ENCODE measurements around the gene TTLL7.
A peak's percentile ranks its signal among the peaks of the same experiment; 100 is the strongest.

The TTLL7 gene

GRCh38 chr1:84012018-84012417 lies 13.1 kb upstream of the TTLL7 start:
- no peak overlapping the region for H3K4me3 ChIP-seq (ENCODE audit: low read depth in 1 of 2, low read length in 2 of 2)
- no peaks in the 10 kb centered on the region for H3K36me3 ChIP-seq (ENCODE audit: insufficient read depth, low read length)
- no peak overlapping the region for H3K9ac ChIP-seq (ENCODE audit: low read length)
- H3K27ac ChIP-seq (ENCODE audit: low read depth, low read length): no peak overlapping the region
- H3K27me3 ChIP-seq (ENCODE audit: control insufficient read depth in 1 of 2, insufficient read depth in 2 of 2, low read length in 2 of 2): no peaks in the 10 kb centered on the region
- no peaks in the 10 kb centered on the region for H3K9me3 ChIP-seq (ENCODE audit: low read length)
- no peaks in the 10 kb centered on the region for H3K4me1 ChIP-seq (ENCODE audit: insufficient read depth, low read length)

- no peaks in the 10 kb centered on the region for H3K9me3 ChIP-seq (ENCODE audit: low read length)
- H3K9ac ChIP-seq (ENCODE audit: low read length): no peak overlapping the region
- no peak overlapping the region for H3K27ac ChIP-seq (ENCODE audit: low read depth, low read length)
- H3K27me3 ChIP-seq (ENCODE audit: control insufficient read depth in 1 of 2, insufficient read depth in 2 of 2, low read length in 2 of 2): no peaks in the 10 kb centered on the region
- no peak overlapping the region for H3K4me3 ChIP-seq (ENCODE audit: low read depth in 1 of 2, low read length in 2 of 2)
- H3K36me3 ChIP-seq (ENCODE audit: insufficient read depth, low read length): no peaks in the 10 kb centered on the region
- no peaks in the 10 kb centered on the region for H3K4me1 ChIP-seq (ENCODE audit: insufficient read depth, low read length)
Observed at GRCh38 chr1:84010136-84010535, 11.2 kb upstream of the TTLL7 start.

DNA sequence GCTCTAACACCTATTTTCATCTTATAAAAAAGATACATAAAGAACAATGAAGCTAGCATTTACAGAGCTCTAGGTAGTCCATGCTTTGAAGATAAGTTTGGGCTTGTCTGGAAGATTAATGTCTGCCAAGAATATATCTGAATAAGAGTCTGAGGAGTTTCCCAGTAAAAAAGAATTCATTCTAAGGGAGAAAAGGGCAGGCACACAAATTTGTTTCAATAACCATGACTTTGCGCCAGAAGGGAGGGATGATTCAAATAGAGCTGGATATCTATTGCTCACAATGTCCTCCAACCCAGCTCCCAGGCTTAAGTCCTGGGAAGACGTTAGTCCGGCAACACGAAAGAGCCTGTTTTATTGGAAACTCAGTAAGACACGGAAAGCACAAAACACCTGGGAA lies 9.7 kb upstream of the TTLL7 start:
- H3K27me3 ChIP-seq (ENCODE audit: control insufficient read depth in 1 of 2, insufficient read depth in 2 of 2, low read length in 2 of 2): no peaks in the 10 kb centered on the region
- no peaks in the 10 kb centered on the region for H3K36me3 ChIP-seq (ENCODE audit: insufficient read depth, low read length)
- H3K4me1 ChIP-seq (ENCODE audit: insufficient read depth, low read length): no peaks in the 10 kb centered on the region
- no peak overlapping the region for H3K4me3 ChIP-seq (ENCODE audit: low read depth in 1 of 2, low read length in 2 of 2)
- no peak overlapping the region for H3K27ac ChIP-seq (ENCODE audit: low read depth, low read length)
- H3K9ac ChIP-seq (ENCODE audit: low read length): no peak overlapping the region
- H3K9me3 ChIP-seq (ENCODE audit: low read length): no peaks in the 10 kb centered on the region

GRCh38 chr1:84006591-84006990 lies 7.7 kb upstream of the TTLL7 start:
- Histone ChIP-seq H3K9ac (ENCODE audit: low read length) (no peak overlapping the region), H3K4me1 (ENCODE audit: insufficient read depth, low read length) (no peaks in the 10 kb centered on the region), H3K9me3 (ENCODE audit: low read length) (no peaks in the 10 kb centered on the region), H3K36me3 (ENCODE audit: insufficient read depth, low read length) (no peaks in the 10 kb centered on the region), H3K27me3 (ENCODE audit: control insufficient read depth in 1 of 2, insufficient read depth in 2 of 2, low read length in 2 of 2) (no peaks in the 10 kb centered on the region), H3K4me3 (ENCODE audit: low read depth in 1 of 2, low read length in 2 of 2) (no peak overlapping the region), H3K27ac (ENCODE audit: low read depth, low read length) (no peak overlapping the region)

- no peaks in the 10 kb centered on the region for H3K9me3 ChIP-seq (ENCODE audit: low read length)
- peaks cover 4% of the 10 kb centered on the region for H3K4me1 ChIP-seq (ENCODE audit: insufficient read depth, low read length)
- no peaks in the 10 kb centered on the region for H3K36me3 ChIP-seq (ENCODE audit: insufficient read depth, low read length)
- H3K4me3 ChIP-seq (ENCODE audit: low read depth in 1 of 2, low read length in 2 of 2): no peak overlapping the region
- H3K9ac ChIP-seq (ENCODE audit: low read length): no peak overlapping the region
- no peaks in the 10 kb centered on the region for H3K27me3 ChIP-seq (ENCODE audit: control insufficient read depth in 1 of 2, insufficient read depth in 2 of 2, low read length in 2 of 2)
- no peak overlapping the region for H3K27ac ChIP-seq (ENCODE audit: low read depth, low read length)
Observed at GRCh38 chr1:84001501-84001900, 2.6 kb upstream of the TTLL7 start.

DNA sequence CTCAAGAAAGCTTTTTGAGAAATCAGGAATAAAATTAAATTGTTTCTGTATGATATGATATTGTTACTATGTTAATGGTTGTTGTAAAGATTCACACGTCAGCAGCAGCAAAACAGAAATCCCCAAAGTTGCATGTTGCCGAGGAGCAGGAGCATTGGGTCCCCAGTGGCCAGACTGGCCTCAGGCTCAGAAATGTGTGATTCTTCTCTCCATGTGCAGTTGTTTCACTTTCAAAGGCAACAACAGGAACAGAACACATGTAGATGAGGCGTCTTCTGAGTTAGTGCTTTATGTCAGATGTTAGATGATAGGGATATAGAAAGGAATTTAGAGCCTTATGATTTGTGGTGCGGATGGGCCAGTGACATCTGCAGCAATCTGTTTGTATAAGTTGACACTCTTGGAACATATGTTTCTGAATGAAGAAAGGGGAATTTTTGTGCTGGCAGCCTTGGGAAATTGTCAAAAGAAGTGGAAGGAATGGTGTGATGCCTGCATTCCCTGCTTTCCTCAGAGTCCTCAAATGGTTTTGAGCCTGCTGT lies 2.1 kb upstream of the TTLL7 start:
- no peaks in the 10 kb centered on the region for H3K27me3 ChIP-seq (ENCODE audit: control insufficient read depth in 1 of 2, insufficient read depth in 2 of 2, low read length in 2 of 2)
- H3K9ac ChIP-seq (ENCODE audit: low read length): no peak overlapping the region

GRCh38 chr1:84000196-84000885 lies 1.4 kb upstream of the TTLL7 start:
- Histone ChIP-seq H3K27ac (ENCODE audit: low read depth, low read length) (no peak overlapping the region), H3K27me3 (ENCODE audit: control insufficient read depth in 1 of 2, insufficient read depth in 2 of 2, low read length in 2 of 2) (no peaks in the 10 kb centered on the region), H3K36me3 (ENCODE audit: insufficient read depth, low read length) (no peaks in the 10 kb centered on the region), H3K9ac (ENCODE audit: low read length) (no peak overlapping the region), H3K9me3 (ENCODE audit: low read length) (no peaks in the 10 kb centered on the region), H3K4me1 (ENCODE audit: insufficient read depth, low read length) (peaks cover 4% of the 10 kb centered on the region), H3K4me3 (ENCODE audit: low read depth in 1 of 2, low read length in 2 of 2) (no peak overlapping the region)

More for the DNA sequence above, 2.1 kb upstream of the TTLL7 start:
- no peaks in the 10 kb centered on the region for H3K9me3 ChIP-seq (ENCODE audit: low read length)
- H3K27ac ChIP-seq (ENCODE audit: low read depth, low read length): no peak overlapping the region
- no peaks in the 10 kb centered on the region for H3K36me3 ChIP-seq (ENCODE audit: insufficient read depth, low read length)
- H3K4me3 ChIP-seq (ENCODE audit: low read depth in 1 of 2, low read length in 2 of 2): no peak overlapping the region
- H3K4me1 ChIP-seq (ENCODE audit: insufficient read depth, low read length): peaks cover 4% of the 10 kb centered on the region

DNA sequence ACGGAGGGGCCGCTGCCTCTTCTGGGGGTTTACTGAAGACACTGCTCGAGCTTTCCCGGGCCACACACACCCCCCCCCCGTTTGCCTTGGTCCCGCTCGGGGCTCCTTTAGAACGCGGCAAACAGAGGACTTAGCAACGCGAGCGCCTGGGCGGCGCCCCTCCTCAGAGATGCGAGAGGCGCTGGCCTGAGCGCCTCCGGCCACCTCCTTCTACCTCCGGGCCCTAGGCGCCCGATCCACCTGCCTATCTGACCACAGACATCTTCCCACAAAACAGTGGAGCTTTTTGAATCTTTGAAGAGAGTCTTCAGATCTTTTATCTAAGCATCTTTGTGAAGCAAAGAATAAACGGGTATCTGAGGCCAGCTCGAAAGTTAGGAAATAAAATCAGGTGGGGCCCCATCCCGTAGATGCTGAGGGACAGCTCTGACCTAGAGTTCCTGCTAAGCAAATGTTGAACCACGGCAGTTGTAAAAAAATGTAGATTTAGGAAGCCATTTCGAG lies 436 bp upstream of the TTLL7 start:
- H3K9me3 ChIP-seq (ENCODE audit: low read length): no peaks in the 10 kb centered on the region
- peak overlapping the region; percentile 75 to 92 for H3K4me3 ChIP-seq (ENCODE audit: low read depth in 1 of 2, low read length in 2 of 2)
- no peaks in the 10 kb centered on the region for H3K36me3 ChIP-seq (ENCODE audit: insufficient read depth, low read length)
- H3K27ac ChIP-seq (ENCODE audit: low read depth, low read length): peak overlapping the region; percentile 88
- peaks cover 4% of the 10 kb centered on the region for H3K4me1 ChIP-seq (ENCODE audit: insufficient read depth, low read length)
- H3K9ac ChIP-seq (ENCODE audit: low read length): peak overlapping the region; percentile 17
- H3K27me3 ChIP-seq (ENCODE audit: control insufficient read depth in 1 of 2, insufficient read depth in 2 of 2, low read length in 2 of 2): no peaks in the 10 kb centered on the region

DNA sequence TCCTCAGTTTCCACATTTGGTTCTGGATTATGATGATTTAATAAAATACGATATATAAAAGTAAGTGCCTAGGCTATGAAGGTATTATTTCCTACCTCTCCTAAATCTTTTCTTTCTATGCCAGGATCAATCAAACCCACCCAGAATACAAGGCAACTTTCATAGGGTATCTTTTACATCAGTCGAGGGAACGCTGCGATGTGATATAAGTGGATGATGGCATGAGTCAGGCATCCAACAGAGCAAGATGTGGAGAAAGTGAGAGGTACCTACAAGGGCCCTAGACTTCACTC lies 781 bp downstream of the TTLL7 start:
- Histone ChIP-seq H3K4me1 (ENCODE audit: insufficient read depth, low read length) (peaks cover 4% of the 10 kb centered on the region), H3K27ac (ENCODE audit: low read depth, low read length) (peak overlapping the region; percentile 88), H3K9me3 (ENCODE audit: low read length) (no peaks in the 10 kb centered on the region), H3K9ac (ENCODE audit: low read length) (no peak overlapping the region), H3K36me3 (ENCODE audit: insufficient read depth, low read length) (no peaks in the 10 kb centered on the region), H3K27me3 (ENCODE audit: control insufficient read depth in 1 of 2, insufficient read depth in 2 of 2, low read length in 2 of 2) (no peaks in the 10 kb centered on the region), H3K4me3 (ENCODE audit: low read depth in 1 of 2, low read length in 2 of 2) (peak overlapping the region; percentile 75 to 92)

DNA sequence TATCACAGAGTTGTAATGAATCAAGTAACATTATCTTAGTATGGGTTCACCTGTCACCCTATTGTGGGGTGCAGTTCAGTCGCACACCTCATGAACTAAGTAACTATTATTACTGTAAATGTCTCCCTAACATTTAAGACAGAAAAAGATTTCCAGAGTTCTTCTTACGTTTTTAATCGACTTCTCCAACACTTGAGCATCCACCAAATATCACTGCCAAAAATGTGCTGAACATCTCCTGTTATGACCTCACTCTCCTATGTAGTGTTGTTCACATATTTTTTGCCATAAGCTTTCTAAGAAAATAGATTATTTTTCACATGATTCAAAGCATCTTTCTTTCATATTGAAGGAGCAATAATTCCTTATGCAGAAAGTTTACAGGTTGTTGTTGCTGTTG lies 1.3 kb downstream of the TTLL7 start:
- Histone ChIP-seq H3K4me3 (ENCODE audit: low read depth in 1 of 2, low read length in 2 of 2) (no peak overlapping the region), H3K27ac (ENCODE audit: low read depth, low read length) (peak overlapping the region; percentile 88), H3K9ac (ENCODE audit: low read length) (no peak overlapping the region), H3K9me3 (ENCODE audit: low read length) (no peaks in the 10 kb centered on the region), H3K36me3 (ENCODE audit: insufficient read depth, low read length) (no peaks in the 10 kb centered on the region), H3K27me3 (ENCODE audit: control insufficient read depth in 1 of 2, insufficient read depth in 2 of 2, low read length in 2 of 2) (no peaks in the 10 kb centered on the region), H3K4me1 (ENCODE audit: insufficient read depth, low read length) (peaks cover 4% of the 10 kb centered on the region)

GRCh38 chr1:83996621-83997020 lies 2.3 kb downstream of the TTLL7 start:
- Histone ChIP-seq H3K27ac (ENCODE audit: low read depth, low read length) (no peak overlapping the region), H3K27me3 (ENCODE audit: control insufficient read depth in 1 of 2, insufficient read depth in 2 of 2, low read length in 2 of 2) (no peaks in the 10 kb centered on the region), H3K36me3 (ENCODE audit: insufficient read depth, low read length) (no peaks in the 10 kb centered on the region), H3K4me1 (ENCODE audit: insufficient read depth, low read length) (peaks cover 4% of the 10 kb centered on the region), H3K9me3 (ENCODE audit: low read length) (no peaks in the 10 kb centered on the region), H3K9ac (ENCODE audit: low read length) (no peak overlapping the region), H3K4me3 (ENCODE audit: low read depth in 1 of 2, low read length in 2 of 2) (no peak overlapping the region)

DNA sequence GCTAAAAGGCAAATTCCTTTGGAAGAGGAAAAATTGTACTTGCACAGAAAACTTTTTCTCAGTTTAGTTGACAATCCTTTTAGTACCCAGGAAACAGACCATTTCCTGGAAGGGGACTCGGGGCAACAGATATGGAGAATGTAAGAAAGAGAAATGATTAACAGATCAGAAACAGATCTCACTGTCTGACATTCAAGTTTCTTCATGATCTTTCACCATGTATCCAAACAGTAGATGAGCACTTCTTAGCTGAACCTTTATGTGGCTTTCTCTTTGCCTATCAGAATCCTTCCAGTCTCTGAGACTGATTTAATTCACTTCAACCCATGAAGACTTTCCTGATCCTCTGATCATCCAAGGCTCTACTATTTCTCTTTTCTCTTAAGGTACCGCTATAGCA lies 2.7 kb downstream of the TTLL7 start:
- no peak overlapping the region for H3K4me3 ChIP-seq (ENCODE audit: low read depth in 1 of 2, low read length in 2 of 2)
- no peaks in the 10 kb centered on the region for H3K36me3 ChIP-seq (ENCODE audit: insufficient read depth, low read length)
- H3K9me3 ChIP-seq (ENCODE audit: low read length): no peaks in the 10 kb centered on the region
- no peaks in the 10 kb centered on the region for H3K27me3 ChIP-seq (ENCODE audit: control insufficient read depth in 1 of 2, insufficient read depth in 2 of 2, low read length in 2 of 2)
- peaks cover 4% of the 10 kb centered on the region for H3K4me1 ChIP-seq (ENCODE audit: insufficient read depth, low read length)
- no peak overlapping the region for H3K9ac ChIP-seq (ENCODE audit: low read length)
- no peak overlapping the region for H3K27ac ChIP-seq (ENCODE audit: low read depth, low read length)
